NCI-H82 treated with DMSO at 0.1 percent for 48 hours (cell line): ENCODE results near the gene TMEM229B.

Experiments used
- DNase-seq: peaks from one replicate; lab custom pipeline; 2025; ENCODE audit not compliant: unreplicated experiment; lab: John Stamatoyannopoulos, UW

TMEM229B gene

GRCh38 chr14:67487937-67488893, at the start of gene TMEM229B:
TMEM229B (minus strand) TSS chr14:67488721; CDS start chr14:67473923, 14,798 bp downstream.
- DNase-seq = no peak

DNA sequence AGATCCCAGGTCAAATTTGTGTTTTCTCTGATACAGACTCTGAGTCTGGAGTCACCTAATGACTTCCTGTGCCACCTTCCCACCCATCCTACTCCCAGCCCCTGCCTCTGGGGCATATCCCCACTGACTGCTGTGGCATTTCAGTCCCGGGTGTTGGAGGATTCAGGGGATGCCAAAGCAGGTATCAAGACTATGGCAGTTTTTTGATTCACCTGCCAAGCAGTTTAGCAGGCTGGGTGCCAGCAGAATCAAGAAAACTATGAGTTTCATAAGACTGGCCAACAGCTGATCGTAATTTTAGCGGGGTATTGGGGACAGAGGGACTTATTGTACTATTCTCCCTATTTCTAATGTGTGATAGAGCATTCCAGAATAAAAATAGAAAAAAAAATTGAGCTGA, 49.2 kb upstream of the TMEM229B start:
- no peak for DNase-seq

DNA sequence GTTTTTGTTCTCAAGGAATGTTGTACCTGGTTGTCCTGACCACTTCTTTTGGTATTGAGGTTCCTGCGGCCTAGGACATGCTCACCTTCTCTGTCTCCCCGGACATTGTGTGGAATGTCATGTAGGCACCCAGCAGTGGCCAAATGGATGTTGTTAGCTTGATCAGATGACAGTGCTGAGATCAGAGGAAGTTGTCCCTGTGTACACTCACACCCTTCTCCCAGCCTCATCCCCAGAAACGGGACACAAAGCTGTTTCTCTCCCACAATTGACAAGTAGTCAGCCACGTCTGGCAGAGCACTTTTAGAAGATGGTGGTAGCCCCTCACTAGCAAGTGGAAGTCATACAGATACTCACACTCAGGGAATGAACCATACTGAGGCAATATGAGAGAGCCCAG, 47.6 kb upstream of the TMEM229B start:
- no peak for DNase-seq

- no peak for DNase-seq
Observed at GRCh38 chr14:67533754-67534085, 45.2 kb upstream of the TMEM229B start.

- no peak for DNase-seq
Observed at GRCh38 chr14:67532998-67533753, 44.7 kb upstream of the TMEM229B start, which contains the start of gene PLEKHH1. PLEKHH1 (plus strand) TSS chr14:67533290; CDS start chr14:67541868, 8,578 bp downstream.

GRCh38 chr14:67532606-67532997, 44.1 kb upstream of the TMEM229B start:
- DNase-seq = no peak

DNA sequence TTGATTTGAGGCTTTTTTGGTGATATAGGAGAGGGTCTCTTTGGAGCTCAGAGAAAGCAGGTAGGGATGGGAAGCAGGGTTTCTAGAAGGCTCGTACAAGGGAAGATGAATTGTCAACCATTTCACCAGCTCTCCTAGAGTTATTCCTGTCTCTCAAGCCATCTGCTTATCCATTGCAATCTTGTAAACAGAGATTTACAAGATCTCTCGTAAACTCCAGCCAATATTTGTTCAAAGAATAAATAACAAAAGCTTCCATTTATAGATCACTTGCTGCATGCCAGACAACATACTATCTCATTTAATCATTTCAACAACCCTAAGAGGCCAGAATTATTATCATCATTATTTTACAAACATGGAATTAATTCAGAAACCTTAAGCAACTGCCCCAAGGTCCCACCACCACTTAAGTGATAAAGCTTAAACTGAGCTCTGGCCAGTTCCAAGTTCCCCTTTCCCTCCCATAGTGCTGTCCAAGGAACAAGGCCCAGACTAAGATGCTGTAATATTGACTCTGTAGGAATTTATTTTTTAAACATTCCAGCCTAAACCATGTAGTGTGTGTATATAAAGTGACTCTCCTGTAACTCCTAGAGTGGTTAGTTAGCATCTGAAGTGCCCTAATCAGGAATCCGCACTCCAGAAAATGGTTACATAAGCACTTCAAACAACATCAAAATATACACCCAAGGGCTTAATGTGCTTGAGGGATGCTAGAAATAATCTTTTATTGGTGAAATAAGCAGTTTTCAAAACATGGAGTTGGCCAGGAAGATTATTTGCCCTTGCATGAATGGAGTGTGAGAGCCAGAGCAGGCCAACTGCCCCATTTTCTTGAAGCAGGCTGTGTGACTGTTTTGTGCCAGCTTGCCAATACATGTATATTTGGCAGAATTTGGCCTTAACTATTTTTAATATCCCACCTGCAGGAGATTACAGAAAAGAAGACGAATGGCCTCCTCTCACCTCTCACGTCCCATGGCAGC, 41.7 kb upstream of the TMEM229B start:
- DNase-seq = no peak

- no peak for DNase-seq
Observed at GRCh38 chr14:67528276-67528675, 39.8 kb upstream of the TMEM229B start.

GRCh38 chr14:67527756-67528155, 39.2 kb upstream of the TMEM229B start:
- DNase-seq = no peak

DNA sequence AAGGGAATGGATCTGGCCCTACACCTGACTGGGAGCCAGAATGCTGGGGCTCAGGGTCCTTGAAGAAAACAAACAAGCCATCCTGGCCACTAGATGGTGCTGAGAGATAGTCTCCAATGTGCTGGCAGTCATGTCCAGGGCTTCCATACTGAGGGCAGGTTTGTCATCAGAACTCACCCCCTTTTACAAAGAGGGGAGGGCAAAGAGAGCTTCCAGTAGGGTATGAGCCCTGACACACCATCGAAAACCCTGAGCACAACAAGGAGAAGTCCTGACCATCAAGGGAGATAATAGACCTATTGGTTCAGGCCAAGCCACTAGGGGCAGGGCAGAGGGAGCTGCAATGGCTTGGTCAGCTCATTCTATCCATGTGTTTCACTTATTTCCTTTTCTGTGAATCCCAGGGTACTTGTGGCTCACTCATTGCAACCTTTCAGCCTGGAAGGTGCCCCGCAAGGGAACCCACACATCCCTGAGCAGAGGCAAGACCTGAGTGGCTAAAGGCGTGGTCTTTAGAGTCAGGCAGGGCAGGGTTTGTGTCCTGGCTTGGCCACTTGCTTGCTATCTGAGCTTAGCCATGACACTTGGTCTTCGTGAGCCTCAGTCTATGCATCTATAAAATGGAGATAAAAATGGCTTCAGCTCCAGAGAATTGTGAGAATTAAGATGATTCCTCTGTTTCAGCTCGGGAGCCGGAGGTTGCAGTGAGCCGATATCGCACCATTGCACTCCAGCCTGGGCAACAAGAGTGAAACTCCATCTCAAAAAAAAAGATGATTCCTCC, 38.3 kb upstream of the TMEM229B start:
- DNase-seq = peak; percentile 6

GRCh38 chr14:67526181-67526580, 37.7 kb upstream of the TMEM229B start:
- DNase-seq = no peak

- DNase-seq = no peak
Observed at GRCh38 chr14:67525389-67525788, 36.9 kb upstream of the TMEM229B start.

DNA sequence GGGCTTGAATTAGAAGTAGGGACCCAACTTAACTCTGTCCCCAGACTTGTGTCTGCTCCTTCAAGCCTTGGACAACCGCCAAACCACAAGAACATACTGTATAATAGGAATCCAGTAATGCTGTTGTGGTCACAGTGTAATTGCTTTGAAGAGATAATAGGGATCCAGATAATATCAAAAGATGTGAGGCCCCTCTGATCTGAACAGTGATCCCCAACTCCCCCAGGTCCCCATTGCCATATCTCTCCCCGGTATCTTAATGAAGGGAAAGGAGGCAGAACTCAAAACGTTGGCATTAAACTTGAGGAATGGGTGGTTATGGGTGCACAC, 36.1 kb upstream of the TMEM229B start:
- DNase-seq = no peak

GRCh38 chr14:67523764-67524633, 35.5 kb upstream of the TMEM229B start:
- DNase-seq = no peak

DNA sequence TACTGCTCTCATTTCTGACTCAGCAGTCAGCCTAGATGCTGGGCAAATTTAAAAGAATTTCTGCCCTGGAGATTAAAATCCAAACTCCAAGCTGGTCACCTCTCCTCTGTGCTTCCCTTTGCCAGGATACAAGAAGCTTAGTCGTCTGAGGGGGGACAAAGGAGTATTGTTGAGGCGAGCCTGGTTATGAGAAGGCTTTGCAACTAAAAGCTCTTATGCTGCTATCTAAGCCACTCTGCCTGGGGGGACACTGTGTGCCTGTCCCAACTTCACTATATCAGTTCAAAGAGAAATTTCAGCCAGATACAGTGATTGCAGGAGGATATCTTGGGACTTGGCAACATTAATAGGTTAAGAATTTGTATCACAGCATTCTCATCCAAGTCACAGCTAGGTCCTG, 33.7 kb upstream of the TMEM229B start:
- DNase-seq = no peak

GRCh38 chr14:67520482-67520881, 32.0 kb upstream of the TMEM229B start:
- DNase-seq = no peak

- no peak for DNase-seq
Observed at GRCh38 chr14:67519406-67519805, 30.9 kb upstream of the TMEM229B start.

DNA sequence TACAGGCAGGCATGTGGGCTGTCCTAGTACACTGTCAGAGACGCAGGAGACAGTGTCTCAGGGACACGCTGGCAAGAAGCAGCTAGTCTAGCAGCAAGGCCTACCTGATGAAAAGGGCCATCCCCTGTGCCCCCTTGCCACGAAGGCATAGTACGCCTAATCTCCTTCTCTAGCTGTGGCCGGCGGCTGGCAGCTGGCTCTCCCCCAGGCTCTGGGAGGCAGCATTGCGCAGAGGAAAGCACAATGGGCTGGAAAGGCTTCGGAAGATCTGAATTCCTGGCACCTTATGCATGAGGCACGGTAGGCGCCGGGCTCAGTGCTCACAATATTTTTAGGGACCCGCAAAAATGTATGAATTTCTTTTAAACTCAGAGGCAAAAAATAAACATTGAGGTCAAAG, 28.6 kb upstream of the TMEM229B start:
- no peak for DNase-seq

- DNase-seq = no peak
Observed at GRCh38 chr14:67516676-67517075, 28.2 kb upstream of the TMEM229B start.
